CD4-positive, alpha-beta T cell treated with Interleukin-4 for 4 hours (primary cell): ENCODE data around the gene DTX1.
"Not testable (repeated sequence)": the region's sequence is repeated elsewhere in the genome, so short reads cannot be mapped to it uniquely, and the experiment has no call there.

Experiments used
- DNase-seq: peaks from one replicate; pipeline ENCODE4 v3.0.0-alpha.2; 2020

DTX1 gene

GRCh38 chr12:113119980-113120669, 63.6 kb downstream of the DTX1 start:
- DNase-seq = no peak

- DNase-seq = no peak
Measured at GRCh38 chr12:113120670-113121370, 64.3 kb downstream of the DTX1 start.

- DNase-seq = no peak
Measured at GRCh38 chr12:113127791-113128199, 71.3 kb downstream of the DTX1 start.

- DNase-seq = no peak
Measured at GRCh38 chr12:113128802-113129663, 72.5 kb downstream of the DTX1 start.

GRCh38 chr12:113129664-113130456, 73.3 kb downstream of the DTX1 start:
- DNase-seq = no peak

- no peak for DNase-seq
Measured at GRCh38 chr12:113130457-113131135, 74.1 kb downstream of the DTX1 start.

GRCh38 chr12:113131556-113131955, 75.0 kb downstream of the DTX1 start:
- no peak for DNase-seq

- DNase-seq = no peak
Measured at GRCh38 chr12:113133036-113133435, 76.5 kb downstream of the DTX1 start.

- DNase-seq = no peak
Measured at GRCh38 chr12:113133666-113134065, 77.1 kb downstream of the DTX1 start.

GRCh38 chr12:113134071-113134470, 77.5 kb downstream of the DTX1 start:
- no peak for DNase-seq

- DNase-seq = no peak
Measured at GRCh38 chr12:113134521-113134951, 78.0 kb downstream of the DTX1 start.

- peak; percentile 57 for DNase-seq
Measured at GRCh38 chr12:113135178-113136127, 78.9 kb downstream of the DTX1 start, which contains the start of gene RASAL1. Gene RASAL1 (minus strand): TSS chr12:113135761. CDS start chr12:113135462, 299 bp downstream.

- DNase-seq = peak; percentile 14
Measured at GRCh38 chr12:113136128-113136989, 79.8 kb downstream of the DTX1 start.

- DNase-seq = no peak
Measured at GRCh38 chr12:113136990-113137511, 80.5 kb downstream of the DTX1 start.

- DNase-seq = no peak
Measured at GRCh38 chr12:113137861-113138783, 81.6 kb downstream of the DTX1 start.

- DNase-seq = no peak
Measured at GRCh38 chr12:113138826-113139225, 82.3 kb downstream of the DTX1 start.

- DNase-seq = no peak
Measured at GRCh38 chr12:113140706-113141105, 84.2 kb downstream of the DTX1 start.

GRCh38 chr12:113141716-113142115, 85.2 kb downstream of the DTX1 start:
- DNase-seq = not testable (repeated sequence)
